Chondrocyte (in vitro differentiated cells): ENCODE measurements around the gene SLC4A1. TPM values are rescaled to one million over a fixed set of nuclear protein-coding genes. Genes with fewer than 3 reads are reported as not detected.

ENCODE experiments used
- DNase-seq: peaks from one replicate; pipeline ENCODE4 v3.0.0; 2021; ENCODE audit warnings: mixed read lengths, low spot score
- H3K27ac Mint-ChIP-seq: one replicate; pipeline ENCODE4 v1.8.0; 2021; ENCODE audit warnings: mild to moderate bottlenecking, moderate library complexity, mixed read lengths; ENCODE audit not compliant: unreplicated experiment
- H3K27me3 Mint-ChIP-seq: 2 replicates; pipeline ENCODE4 v1.8.0; 2021; ENCODE audit warnings: low read depth, mixed read lengths
- H3K36me3 Mint-ChIP-seq: 2 replicates; pipeline ENCODE4 v1.8.0; 2021; ENCODE audit warnings: low read depth, mixed read lengths
- H3K4me1 Mint-ChIP-seq: 2 replicates; pipeline ENCODE4 v1.8.0; 2021; ENCODE audit warnings: low read depth, mild to moderate bottlenecking, mixed read lengths
- H3K4me3 Mint-ChIP-seq: one replicate; pipeline ENCODE4 v1.8.0; 2021; ENCODE audit warnings: mild to moderate bottlenecking, moderate library complexity, mixed read lengths; ENCODE audit not compliant: unreplicated experiment
- H3K9me3 Mint-ChIP-seq: 2 replicates; pipeline ENCODE4 v1.8.0; 2021; ENCODE audit warnings: low read depth, mixed read lengths
- CTCF ChIP-seq: fragments of 200-600 bp; sonication (generic); IDR thresholded peaks from 2 replicates; pipeline ENCODE4 v1.5.0; 2021; ENCODE audit warnings: antibody characterized with exemption, mild to moderate bottlenecking, moderate library complexity
- total RNA-seq: library from RNA; stranded (reverse); gene quantifications from 3 replicates; pipeline ENCODE4 v1.2.1, GENCODE V29; 2021

Gene SLC4A1
- total RNA-seq, 1 donor from 2014 or later, result not detected

GRCh38 chr17:44268709-44269534 is 987 bp upstream of the SLC4A1 start:
- no peaks in the 10 kb centered on the region for H3K36me3 Mint-ChIP-seq
- H3K4me1 Mint-ChIP-seq, result no peaks in the 10 kb centered on the region
- peaks cover 8% of the 10 kb centered on the region for H3K27me3 Mint-ChIP-seq
- no peak for DNase-seq
- no peaks in the 10 kb centered on the region for H3K9me3 Mint-ChIP-seq
- H3K4me3 Mint-ChIP-seq, result no peak overlapping the region
- H3K27ac Mint-ChIP-seq, result no peak overlapping the region
- no peak for TF ChIP-seq CTCF

GRCh38 chr17:44267165-44267455 is 825 bp downstream of the SLC4A1 start:
- peaks cover 13% of the 10 kb centered on the region for H3K27me3 Mint-ChIP-seq
- no peaks in the 10 kb centered on the region for H3K36me3 Mint-ChIP-seq
- no peak overlapping the region for H3K4me3 Mint-ChIP-seq
- no peaks in the 10 kb centered on the region for H3K9me3 Mint-ChIP-seq
- no peak for DNase-seq
- no peak overlapping the region for H3K27ac Mint-ChIP-seq
- TF ChIP-seq CTCF, result no peak
- H3K4me1 Mint-ChIP-seq, result no peaks in the 10 kb centered on the region

DNA sequence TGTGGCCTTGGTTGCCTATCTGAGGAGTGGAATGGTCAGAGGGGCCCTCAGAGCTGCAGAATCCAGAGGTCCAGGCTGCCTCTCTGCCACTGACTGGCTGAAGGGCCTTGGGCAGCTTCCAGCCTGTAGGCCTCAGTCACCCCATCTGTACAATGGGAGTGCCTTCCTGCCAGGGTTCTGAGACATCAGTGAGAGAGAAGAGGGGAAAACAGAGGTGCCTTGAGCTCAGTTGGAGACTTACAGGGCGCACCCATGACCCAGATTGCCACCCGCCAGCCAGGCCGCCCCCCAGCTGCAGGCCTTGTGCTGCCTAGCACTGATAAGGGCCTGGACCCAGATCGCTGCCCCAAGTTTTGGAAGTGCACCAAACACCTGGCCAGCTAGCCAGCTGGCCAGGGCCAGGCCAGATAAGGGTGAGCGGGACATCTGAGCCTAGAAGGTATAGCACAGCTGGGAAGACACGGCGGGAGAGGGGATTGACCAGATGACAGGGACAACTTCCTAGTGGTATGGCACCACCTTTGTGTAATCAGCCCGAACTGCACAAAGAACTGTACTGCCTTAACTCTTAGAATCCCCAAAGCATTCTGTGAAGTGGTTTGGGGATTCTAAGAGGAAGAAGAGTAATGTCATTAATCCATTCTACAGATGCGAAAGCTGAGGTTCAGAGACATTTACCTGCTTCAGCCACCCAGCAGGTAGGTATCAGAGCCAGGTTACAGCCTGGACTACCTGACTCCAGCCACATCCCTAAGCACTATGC is 1.4 kb downstream of the SLC4A1 start:
- H3K27ac Mint-ChIP-seq, result no peak overlapping the region
- H3K27me3 Mint-ChIP-seq, result peaks cover 13% of the 10 kb centered on the region
- H3K4me3 Mint-ChIP-seq, result no peak overlapping the region
- H3K9me3 Mint-ChIP-seq, result no peaks in the 10 kb centered on the region
- peak; percentile 21 for TF ChIP-seq CTCF
- DNase-seq, result no peak
- H3K4me1 Mint-ChIP-seq, result no peaks in the 10 kb centered on the region
- no peaks in the 10 kb centered on the region for H3K36me3 Mint-ChIP-seq

- no peak overlapping the region for H3K27ac Mint-ChIP-seq
These were observed 4.5 kb downstream of the SLC4A1 start for GRCh38 chr17:44263345-44263902.

More at GRCh38 chr17:44263345-44263902, 4.5 kb downstream of the SLC4A1 start:
- no peaks in the 10 kb centered on the region for H3K9me3 Mint-ChIP-seq
- H3K4me1 Mint-ChIP-seq, result no peaks in the 10 kb centered on the region
- no peak for DNase-seq
- TF ChIP-seq CTCF, result no peak
- H3K27me3 Mint-ChIP-seq, result peaks cover 11% of the 10 kb centered on the region
- H3K4me3 Mint-ChIP-seq, result no peak overlapping the region
- H3K36me3 Mint-ChIP-seq, result no peaks in the 10 kb centered on the region
